ENCODE measurements around the gene STPG4.

- TF ChIP-seq EZH2 (IDR thresholded peaks at IDR 0.05; ENCODE audit: insufficient read depth, poor library complexity, severe bottlenecking) (no peak), EZH2phosphoT487 (IDR thresholded peaks at IDR 0.05; ENCODE audit: insufficient read depth, low read depth) (no peak)
Measured at GRCh38 chr2:47068981-47069627, 86.0 kb downstream of the STPG4 start.

Data from GM23248 (cell line).